GM12875 (cell line): Measurements from ENCODE around the gene PPP6R1.

ENCODE experiments used
- H3K4me3 ChIP-seq: one replicate; pipeline ENCODE4 v1.5.1; 2011; ENCODE audit warnings: low read depth, low read length, control low read depth
- TF ChIP-seq, protein P1 (sequence below): IDR thresholded peaks from 2 replicates; pipeline ENCODE4 v1.5.1; 2011; ENCODE audit warnings: low read depth, mild to moderate bottlenecking, control low read depth, inconsistent platforms, low read length, moderate library complexity, borderline replicate concordance; ENCODE audit not compliant: insufficient read depth

Gene PPP6R1

DNA sequence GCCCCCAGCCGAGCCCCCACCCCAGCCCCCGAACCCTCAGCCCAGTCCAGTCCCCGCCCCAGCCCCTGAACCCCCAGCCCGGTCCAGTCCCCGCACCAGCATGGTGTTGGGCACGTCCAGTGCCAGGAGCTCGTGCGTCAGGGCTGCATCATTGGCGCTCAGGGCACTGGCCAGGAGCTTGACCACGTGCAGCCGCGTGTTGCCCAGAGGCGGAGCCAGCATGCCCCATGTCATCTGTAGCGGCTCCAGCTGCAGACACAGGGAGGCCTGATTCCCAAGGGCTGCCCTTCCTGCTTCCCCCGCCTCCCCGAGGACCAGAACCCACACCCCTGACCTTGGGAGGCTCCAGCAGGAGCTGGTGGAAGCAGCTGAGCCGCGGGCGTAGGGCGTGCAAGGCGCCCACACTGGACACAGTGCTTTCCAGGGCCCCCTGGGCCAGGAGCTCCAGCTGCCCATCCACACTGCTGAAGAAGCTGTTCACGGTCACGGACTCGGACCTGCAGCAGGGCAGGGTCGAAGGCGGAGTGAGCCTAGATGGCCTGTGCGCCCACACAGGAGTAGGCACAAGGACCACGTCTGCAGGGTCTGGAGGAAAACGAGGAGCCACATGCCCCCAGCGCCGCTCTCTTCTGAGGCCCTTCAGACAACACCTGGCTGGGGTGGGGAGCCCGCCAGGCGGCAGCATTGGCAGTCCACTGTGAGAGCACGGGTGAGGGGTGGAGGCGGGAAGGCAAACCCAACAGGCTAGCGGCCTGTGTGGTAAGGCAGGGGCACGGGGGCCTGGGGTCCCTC, 17.5 kb downstream of the PPP6R1 start:
- H3K4me3 ChIP-seq = no peak overlapping the region

DNA sequence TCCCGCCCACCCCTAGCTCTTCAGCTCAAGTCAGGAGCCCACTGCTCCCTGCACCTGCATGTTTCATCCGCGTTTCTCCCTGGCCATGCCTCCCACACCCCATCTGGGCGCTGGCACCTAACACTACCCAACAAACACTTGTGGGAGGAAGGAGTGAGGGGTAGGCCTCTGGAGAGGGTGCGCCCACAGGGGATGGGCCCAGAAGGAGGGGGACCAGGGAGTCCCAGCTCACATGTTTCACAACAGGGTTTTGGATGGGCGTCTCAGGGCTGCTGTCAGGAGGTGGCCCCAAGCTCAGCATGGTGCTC, 18.1 kb downstream of the PPP6R1 start:
- no peak overlapping the region for H3K4me3 ChIP-seq
- TF ChIP-seq, protein P1, sequence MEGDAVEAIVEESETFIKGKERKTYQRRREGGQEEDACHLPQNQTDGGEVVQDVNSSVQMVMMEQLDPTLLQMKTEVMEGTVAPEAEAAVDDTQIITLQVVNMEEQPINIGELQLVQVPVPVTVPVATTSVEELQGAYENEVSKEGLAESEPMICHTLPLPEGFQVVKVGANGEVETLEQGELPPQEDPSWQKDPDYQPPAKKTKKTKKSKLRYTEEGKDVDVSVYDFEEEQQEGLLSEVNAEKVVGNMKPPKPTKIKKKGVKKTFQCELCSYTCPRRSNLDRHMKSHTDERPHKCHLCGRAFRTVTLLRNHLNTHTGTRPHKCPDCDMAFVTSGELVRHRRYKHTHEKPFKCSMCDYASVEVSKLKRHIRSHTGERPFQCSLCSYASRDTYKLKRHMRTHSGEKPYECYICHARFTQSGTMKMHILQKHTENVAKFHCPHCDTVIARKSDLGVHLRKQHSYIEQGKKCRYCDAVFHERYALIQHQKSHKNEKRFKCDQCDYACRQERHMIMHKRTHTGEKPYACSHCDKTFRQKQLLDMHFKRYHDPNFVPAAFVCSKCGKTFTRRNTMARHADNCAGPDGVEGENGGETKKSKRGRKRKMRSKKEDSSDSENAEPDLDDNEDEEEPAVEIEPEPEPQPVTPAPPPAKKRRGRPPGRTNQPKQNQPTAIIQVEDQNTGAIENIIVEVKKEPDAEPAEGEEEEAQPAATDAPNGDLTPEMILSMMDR = no peak

More for the DNA sequence above, 17.5 kb downstream of the PPP6R1 start:
- TF ChIP-seq, protein P1 = no peak

DNA sequence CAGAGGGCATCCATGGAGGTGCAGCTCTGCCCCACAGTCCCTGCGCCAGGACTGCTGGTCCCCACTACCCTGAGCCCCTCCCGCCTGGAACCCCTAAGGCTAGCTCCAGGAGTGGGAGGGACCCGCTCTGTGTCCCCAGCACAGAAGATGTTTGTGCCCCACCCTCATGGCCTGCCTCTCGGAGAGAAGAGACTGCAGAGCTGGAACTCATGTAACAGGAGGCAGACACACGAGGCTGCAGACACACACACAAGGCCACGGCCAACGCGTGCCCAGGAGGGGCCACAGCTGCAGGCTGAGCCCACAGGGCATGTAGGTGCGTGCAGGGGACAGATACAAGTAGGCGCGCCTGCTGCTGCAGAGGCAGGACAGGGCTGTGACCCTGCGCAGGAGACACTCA, 19.8 kb downstream of the PPP6R1 start:
- H3K4me3 ChIP-seq = no peak overlapping the region
- TF ChIP-seq, protein P1 = no peak

DNA sequence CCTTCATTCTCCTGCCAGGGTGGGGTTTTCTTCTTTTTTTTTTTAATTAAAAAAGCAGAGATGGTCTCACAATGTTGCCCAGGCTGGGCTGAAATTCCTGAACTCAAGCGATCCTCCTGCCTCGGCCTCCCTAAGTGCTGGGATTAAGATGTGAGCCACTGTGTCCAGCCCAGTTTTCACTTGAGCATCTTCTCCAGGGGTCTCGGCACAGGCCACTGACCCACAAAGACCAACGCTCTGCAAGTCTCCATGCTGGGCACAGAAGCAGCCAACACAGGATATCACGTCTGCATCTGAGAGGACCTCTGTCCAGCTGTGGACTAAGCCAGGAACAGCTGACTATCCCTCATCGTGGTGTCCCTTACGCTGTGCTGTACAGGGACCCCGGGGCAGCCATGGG, 20.8 kb downstream of the PPP6R1 start:
- TF ChIP-seq, protein P1 = no peak

DNA sequence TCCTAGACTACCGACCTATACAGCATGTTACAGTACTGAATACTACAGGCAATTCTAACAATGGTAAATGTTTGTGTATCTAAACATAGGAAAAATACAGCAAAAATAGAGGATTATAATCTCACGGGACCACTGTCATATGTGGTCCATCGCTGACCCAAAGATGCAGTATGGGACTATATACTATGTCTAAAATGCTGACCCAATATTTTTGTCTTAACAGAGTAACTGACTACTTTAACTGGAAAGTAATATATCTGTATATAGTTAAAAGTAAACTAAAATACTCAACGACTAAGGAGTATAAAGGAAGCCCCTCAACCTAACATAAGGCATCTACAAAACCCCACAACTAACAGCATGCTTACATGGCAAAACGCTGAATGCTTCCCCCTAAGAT, 25.8 kb downstream of the PPP6R1 start:
- TF ChIP-seq, protein P1 = no peak
- H3K4me3 ChIP-seq = no peak overlapping the region

More for the DNA sequence above, 20.8 kb downstream of the PPP6R1 start:
- no peak overlapping the region for H3K4me3 ChIP-seq

DNA sequence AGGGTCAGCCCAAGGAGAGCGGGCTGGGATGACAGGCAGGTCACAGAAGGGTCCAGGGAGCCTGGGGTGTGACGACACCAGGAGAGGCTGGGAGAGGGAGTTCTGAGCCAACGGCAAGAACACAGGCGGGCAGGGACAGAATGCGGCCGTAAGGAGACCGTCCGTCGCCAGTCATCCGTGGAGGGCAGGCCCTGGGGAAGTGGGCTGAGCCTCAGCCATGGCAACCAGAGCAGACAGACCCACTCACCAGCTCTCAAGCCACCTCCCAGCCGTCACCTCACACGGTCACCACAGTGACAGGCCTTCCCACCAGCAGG, 26.6 kb downstream of the PPP6R1 start:
- TF ChIP-seq, protein P1 = no peak
- no peak overlapping the region for H3K4me3 ChIP-seq

DNA sequence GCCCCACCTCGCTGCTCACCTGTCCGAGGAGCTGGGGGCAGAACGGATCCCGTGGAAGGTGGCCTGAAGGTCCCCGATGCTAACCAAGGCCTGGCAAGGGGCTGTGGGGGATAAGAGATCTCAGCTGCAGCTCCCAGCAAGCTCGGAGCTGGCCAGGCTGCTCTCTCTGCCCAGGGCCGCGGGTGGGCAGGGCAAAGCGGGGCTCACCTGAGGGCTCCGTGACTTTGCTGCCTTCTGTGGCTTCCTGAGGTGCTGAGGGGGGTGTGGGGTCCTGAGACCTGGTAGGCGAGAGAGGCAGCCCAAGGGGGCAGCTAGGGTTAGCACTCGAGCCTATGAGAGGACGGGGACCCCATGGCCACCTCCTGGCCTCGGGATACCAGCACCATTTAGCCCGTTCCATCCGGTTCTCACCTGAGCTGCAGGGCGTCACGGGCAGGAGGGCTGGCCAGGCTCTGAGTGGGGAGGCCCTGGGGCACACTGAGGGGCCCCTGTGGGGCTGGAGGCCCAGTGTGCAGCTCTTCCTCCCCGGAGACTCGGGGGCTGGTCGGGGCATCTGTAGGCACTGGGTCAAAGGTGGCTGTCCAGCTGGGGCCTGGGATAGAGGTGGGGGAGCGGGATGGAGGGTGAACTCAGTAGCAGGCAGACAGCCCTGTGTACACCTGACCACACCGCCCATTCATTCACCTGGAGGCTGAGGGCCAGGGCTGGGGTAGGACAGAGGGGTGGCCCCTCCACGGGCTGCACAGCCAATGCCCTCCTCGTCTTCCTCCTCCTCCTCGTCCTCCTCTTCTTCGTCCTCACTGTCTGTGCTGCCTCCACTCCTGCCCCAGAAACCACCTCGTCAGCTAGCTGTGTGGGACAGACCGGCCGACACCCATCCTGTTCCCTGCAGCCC, 27.2 kb downstream of the PPP6R1 start:
- no peak overlapping the region for H3K4me3 ChIP-seq
- TF ChIP-seq, protein P1 = no peak
